Tongue (tissue), 2 donors: Measurements from ENCODE around the gene RPUSD3. TPM values are rescaled to one million over a fixed set of nuclear protein-coding genes. Genes with fewer than 3 reads are reported as not detected.

Source experiments
- DNase-seq: peaks from one replicate; pipeline ENCODE4 v3.0.0-alpha.2; 2015
- total RNA-seq: library from RNA; depleted of rRNA; stranded (reverse); fragments of >200 nt; gene quantifications from one replicate; pipeline ENCODE4 v1.2.3, GENCODE V29; 2014

Gene RPUSD3
- total RNA-seq, 1 donor from 2014 or later = 23.5 TPM

- no peak for DNase-seq
These were observed 40.3 kb downstream of the RPUSD3 start for GRCh38 chr3:9803494-9803893.

DNA sequence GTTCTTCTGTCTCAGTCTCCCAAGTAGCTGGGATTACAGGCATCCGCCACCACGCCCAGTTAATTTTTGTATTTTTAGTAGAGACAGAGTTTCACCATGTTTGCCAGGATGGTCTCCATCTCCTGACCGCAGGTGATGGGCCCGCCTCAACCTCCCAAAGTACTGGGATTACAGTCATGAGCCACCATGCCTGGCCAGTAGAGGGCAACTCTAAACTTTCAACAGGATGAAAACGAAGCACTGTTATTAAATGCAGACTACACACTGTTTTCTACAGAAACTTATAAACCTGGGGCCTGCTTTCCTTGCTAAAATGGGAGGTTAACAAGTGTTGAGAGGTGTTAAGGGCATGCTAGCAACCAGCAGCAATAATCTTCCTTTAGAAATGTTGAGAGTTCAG lies 43.3 kb downstream of the RPUSD3 start:
- DNase-seq = no peak

GRCh38 chr3:9797196-9797945 lies 46.4 kb downstream of the RPUSD3 start:
- DNase-seq = no peak

DNA sequence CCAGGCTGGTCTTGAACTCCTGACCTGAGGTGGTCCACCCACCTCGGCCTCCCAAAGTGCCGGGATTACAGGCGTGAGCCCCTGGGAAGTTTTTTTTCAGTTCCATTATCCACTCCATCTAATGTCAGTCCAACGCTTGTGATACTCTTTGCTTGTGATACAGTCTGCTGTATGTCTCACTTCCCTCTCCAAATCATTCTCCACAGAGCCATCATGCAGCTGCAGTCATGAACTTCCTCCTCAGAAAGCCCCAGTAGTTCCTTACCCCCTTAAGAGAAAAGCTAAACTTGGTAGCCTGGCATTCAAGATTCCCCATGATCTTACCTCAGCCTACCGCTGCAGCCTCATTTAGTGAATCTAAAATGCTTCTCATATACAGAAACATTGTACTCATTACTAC lies 48.6 kb downstream of the RPUSD3 start:
- DNase-seq = no peak

DNA sequence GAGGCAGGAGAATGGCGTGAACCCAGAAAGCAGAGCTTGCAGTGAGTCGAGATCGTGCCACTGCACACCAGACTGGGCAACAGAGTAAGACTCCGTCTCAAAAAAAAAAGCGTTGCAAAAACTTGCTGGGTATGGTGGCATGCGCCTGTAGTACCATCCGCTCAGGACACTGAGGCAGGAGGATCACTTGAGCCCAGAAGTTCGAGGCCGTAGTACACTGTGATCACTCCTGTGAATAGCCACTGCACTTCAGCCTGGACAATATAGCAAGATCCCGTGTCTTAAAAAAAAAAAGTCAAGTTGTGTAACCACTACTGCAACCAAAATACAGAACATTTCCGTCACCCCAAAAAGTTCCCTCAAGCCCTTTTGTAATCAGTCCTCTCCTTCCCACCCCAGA lies 49.4 kb downstream of the RPUSD3 start:
- no peak for DNase-seq

- no peak for DNase-seq
These were observed 50.5 kb downstream of the RPUSD3 start for GRCh38 chr3:9793161-9793781.

GRCh38 chr3:9792405-9793160 lies 51.2 kb downstream of the RPUSD3 start, which contains the start of the genes ARPC4 and TADA3:
Gene ARPC4, plus strand, starts transcription at chr3:9793082. Its CDS starts 40 bp downstream, at chr3:9793122.
Gene TADA3, minus strand, starts transcription at chr3:9792473. Its CDS starts 1,007 bp downstream, at chr3:9791466.
- DNase-seq = peak; percentile 98

DNA sequence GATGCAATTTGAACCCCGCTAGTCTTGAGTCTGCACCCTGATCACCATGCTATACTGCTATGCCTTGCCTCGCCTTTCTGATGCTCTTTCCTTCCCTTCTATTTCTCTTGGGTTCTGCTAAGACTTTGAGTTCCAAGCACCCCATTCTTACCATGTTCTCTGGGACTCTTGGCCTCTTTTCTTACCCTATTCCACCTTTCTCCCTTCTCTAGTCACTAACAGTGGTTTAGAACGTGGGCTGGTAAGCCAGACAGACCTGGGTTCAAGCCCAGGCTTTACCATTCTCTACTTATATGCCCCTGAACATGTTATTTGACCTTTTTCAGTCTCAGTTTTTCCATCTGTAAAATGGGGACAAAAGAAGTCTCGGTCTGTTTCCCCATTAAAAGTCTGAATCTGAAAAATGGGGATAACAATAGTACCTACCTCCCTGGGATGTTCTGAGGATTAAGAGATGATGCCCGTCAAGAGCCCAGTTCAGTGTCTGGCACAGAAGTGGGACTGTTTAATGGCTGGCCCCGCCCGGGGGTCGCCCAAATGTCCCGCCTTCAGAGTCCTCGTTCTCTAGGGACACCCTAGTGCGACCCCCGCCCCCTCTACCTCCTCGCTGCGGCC lies 51.9 kb downstream of the RPUSD3 start:
- no peak for DNase-seq

DNA sequence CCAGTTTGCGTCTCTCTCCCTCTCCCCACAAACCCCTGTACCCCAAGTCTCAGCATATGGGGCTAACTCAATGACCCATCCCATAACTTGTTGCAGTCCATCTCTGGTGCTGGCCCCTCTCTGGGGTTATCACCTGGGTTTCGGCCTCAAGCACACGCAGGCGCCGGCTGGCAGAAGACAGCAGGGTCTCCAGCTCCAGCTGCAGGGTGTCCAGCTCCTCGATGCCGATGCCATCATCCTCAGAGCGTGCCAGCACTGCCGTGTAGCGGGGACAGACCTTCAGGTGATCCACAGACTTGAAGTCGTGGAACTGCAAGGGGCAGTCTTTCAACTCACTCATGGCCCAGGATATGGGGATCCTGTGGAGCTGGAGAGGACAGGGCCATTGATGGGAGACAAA lies 52.7 kb downstream of the RPUSD3 start:
- DNase-seq = no peak

Other genes starting within 250 kb of the RPUSD3 start
- 26.2 TPM for gene MTMR14, start 194.5 kb downstream of the RPUSD3 start, total RNA-seq
- not detected for gene CPNE9, start 140.2 kb downstream of the RPUSD3 start, total RNA-seq
- 15.0 TPM for gene BRPF1, start 112.3 kb downstream of the RPUSD3 start, total RNA-seq
- gene OGG1, start 94.1 kb downstream of the RPUSD3 start, total RNA-seq = 16.5 TPM
- 25.4 TPM for gene CAMK1, start 74.1 kb downstream of the RPUSD3 start, total RNA-seq
- 40.8 TPM for gene TADA3, start 51.5 kb downstream of the RPUSD3 start, total RNA-seq
- gene ARPC4, start 50.9 kb downstream of the RPUSD3 start, total RNA-seq = 77.6 TPM
- 39.2 TPM for gene TTLL3, start 33.7 kb downstream of the RPUSD3 start, total RNA-seq
- gene CIDEC, start 36.2 kb upstream of the RPUSD3 start, total RNA-seq = not detected
- 24.0 TPM for gene JAGN1, start 46.6 kb upstream of the RPUSD3 start, total RNA-seq
- gene IL17RE, start 58.8 kb upstream of the RPUSD3 start, total RNA-seq = 4.8 TPM
- gene IL17RC, start 73.1 kb upstream of the RPUSD3 start, total RNA-seq = 24.4 TPM
- 33.2 TPM for gene CRELD1, start 89.8 kb upstream of the RPUSD3 start, total RNA-seq
- gene PRRT3, start 108.4 kb upstream of the RPUSD3 start, total RNA-seq = 1.4 TPM
- 28.5 TPM for gene EMC3, start 142.8 kb upstream of the RPUSD3 start, total RNA-seq
- gene FANCD2, start 182.4 kb upstream of the RPUSD3 start, total RNA-seq = 12.7 TPM